Endometrium (tissue), 2 donors: ENCODE results near the gene KATNIP.
"Not testable (repeated sequence)": the region's sequence is repeated elsewhere in the genome, so short reads cannot be mapped to it uniquely, and the experiment has no call there.

Experiments
- FAIRE-seq: peaks from 2 replicates; lab custom pipeline; 2012; peaks lifted over from hg19 to GRCh38; lab: Jason Lieb, UNC
- donor health status: control.
- donor health status: control.

The KATNIP gene

GRCh38 chr16:27538528-27538927 is 11.4 kb upstream of the KATNIP start:
- no peak for FAIRE-seq

DNA sequence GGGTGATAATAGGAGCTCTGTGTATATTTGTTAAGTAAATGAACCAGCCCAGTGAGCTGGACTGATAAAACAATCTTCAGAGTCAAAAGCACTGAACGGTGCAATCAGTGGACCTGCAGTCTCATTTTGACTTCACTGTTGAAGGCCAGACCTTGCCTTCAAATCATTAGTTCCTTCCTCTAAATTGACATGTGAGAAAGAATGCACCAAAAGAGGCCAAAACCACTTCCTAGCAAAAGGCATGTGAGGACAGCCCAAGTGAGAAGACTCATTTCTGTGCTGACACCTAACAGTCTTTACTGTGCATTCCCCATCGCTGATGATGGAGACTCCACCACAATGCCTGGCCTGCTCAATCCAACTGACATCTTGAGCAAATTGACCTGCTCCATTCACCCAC is 10.8 kb upstream of the KATNIP start:
- FAIRE-seq: no peak

DNA sequence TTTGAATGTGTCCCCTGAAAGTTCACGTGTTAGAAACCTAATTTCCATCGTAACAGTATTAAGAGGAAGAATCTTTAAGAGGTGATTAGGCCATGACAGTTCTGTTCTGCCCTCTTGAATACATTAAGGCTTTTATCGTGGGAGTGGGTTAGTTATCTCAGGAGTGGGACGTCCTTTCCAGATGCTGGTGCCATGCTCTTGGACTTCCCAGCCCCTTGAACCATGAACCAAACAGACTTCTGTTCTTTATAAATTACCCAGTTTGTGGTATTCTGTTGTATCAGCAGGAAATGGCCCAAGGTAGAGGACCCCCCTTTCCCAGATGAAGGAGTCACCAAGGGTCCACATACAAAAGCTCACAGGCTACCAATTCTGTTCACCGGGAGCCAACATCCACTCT is 10.3 kb upstream of the KATNIP start:
- no peak for FAIRE-seq

DNA sequence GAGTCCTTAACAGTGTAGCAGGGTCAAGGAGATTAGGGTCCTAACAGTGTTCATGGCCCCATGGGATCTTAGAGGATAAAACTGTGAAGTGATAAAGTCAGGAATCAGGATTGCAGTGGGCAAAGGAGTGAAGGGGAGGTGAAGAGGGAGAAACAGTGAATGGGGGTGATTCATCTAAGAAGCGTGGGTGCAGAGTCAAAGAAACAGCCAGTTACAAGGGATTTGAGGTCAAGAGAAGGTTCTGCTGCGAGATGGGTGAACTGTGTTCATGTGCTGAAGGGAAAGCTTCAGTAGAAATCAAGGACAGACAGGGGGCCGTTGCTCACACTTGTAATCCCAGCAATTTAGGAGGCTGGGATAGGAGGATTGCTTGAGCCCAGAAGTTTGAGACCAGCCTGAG is 6.1 kb upstream of the KATNIP start:
- no peak for FAIRE-seq

- FAIRE-seq: no peak
Observed at GRCh38 chr16:27544671-27545070, 5.3 kb upstream of the KATNIP start.

DNA sequence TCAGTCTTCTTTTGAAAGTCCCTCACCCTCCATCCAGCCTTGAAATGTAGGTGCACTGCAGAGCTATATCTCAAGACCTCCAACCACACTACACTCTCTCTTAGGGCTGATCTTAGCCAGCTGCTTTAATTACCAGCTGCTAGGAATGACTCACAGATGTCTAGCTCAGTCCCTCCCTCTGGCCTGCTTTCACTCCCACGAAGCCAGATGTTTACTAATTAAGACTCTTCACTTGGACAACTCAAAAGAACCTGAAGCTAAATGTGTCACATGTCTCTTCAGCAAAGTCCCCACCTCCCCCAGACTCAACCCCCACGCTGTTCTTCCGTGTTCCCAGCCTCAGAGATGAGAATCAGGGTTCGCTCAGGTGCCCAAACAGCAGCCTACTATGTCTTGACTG is 2.8 kb upstream of the KATNIP start:
- peak; percentile 4 for FAIRE-seq

GRCh38 chr16:27547851-27548250 is 2.1 kb upstream of the KATNIP start:
- no peak for FAIRE-seq

- FAIRE-seq: no peak
Observed at GRCh38 chr16:27549464-27549745, 539 bp upstream of the KATNIP start.

- no peak for FAIRE-seq
Observed at GRCh38 chr16:27550582-27550920, 607 bp downstream of the KATNIP start.

- FAIRE-seq: no peak
Observed at GRCh38 chr16:27551036-27551435, 1.1 kb downstream of the KATNIP start.

- no peak for FAIRE-seq
Observed at GRCh38 chr16:27556471-27556870, 6.5 kb downstream of the KATNIP start.

DNA sequence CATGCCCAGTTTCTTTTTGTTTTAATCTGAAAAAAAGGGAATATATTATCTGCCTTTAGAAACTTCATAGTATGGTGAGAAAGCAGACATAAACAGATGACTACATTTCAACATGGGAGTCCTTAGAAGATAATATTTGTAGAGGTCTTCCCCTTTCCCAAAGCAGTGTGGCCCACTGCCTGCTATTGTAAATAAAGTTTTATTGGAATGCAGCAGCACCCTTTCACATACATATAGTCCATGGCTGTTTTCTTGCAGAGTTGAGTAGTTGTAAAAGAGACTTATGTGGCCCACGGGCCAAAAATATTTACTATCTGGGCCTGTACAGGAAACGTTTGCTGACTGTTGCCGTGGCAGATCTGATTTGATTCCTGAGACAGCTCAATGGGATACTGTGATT is 8.5 kb downstream of the KATNIP start:
- FAIRE-seq: no peak

GRCh38 chr16:27558932-27559331 is 9.0 kb downstream of the KATNIP start:
- no peak for FAIRE-seq

DNA sequence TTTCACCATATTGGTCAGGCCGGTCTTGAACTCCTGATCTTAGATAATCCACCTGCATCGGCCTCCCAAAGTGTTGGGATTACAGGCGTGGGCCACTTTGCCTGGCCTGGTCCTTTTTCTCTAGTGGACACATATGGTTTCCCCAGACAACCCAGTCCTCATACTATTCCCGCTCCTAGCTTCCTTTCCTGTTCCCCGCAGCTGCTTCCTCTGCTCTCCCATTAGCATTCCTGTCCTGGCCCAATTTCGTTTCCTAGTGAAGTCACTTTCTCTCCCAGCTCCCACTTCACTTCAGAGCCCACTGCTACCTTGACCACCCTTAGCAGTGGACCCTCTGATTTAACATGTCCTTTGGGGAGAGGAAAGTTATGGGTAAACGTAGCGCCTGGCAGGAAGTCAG is 11.3 kb downstream of the KATNIP start:
- FAIRE-seq: no peak

- no peak for FAIRE-seq
Observed at GRCh38 chr16:27564224-27564623, 14.3 kb downstream of the KATNIP start.

DNA sequence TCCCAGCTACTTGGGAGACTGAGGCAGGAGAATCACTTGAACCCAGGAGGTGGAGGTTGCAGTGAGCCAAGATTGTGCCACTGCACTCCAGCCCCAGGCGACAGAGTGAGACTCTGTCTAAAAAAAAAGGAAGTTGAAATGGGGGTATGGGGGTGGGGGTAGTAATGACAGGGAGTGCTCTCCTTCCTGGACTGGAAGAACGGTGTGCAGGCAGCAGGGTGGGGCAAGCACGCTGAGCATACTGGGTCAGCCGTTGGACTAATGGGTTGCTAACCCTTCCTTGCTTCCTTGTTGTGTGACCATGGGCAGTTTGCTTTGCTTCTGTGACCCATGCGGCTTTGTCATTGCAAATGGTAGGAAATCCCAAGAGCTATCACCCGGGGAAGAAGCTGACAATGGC is 16.5 kb downstream of the KATNIP start:
- FAIRE-seq: no peak

- FAIRE-seq: no peak
Observed at GRCh38 chr16:27568077-27568476, 18.1 kb downstream of the KATNIP start.

DNA sequence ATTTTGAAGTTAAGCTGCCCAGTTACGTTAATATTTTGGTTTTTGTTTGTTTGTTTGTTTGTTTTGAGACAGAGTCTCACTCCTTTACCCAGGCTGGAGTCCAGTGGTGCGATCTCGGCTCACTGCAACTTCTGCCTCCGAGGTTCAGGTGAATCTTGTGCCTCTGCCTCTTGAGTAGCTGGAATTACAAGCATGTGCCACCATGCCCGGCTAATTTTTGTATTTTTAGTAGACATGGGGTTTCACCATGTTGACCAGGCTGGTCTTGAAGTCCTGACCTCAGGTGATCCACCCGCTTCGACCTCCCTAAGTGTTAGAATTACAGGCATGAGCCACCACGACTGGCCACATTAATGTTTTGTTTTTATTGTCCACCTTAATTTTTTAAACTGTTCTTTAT is 21.0 kb downstream of the KATNIP start:
- not testable (repeated sequence) for FAIRE-seq

DNA sequence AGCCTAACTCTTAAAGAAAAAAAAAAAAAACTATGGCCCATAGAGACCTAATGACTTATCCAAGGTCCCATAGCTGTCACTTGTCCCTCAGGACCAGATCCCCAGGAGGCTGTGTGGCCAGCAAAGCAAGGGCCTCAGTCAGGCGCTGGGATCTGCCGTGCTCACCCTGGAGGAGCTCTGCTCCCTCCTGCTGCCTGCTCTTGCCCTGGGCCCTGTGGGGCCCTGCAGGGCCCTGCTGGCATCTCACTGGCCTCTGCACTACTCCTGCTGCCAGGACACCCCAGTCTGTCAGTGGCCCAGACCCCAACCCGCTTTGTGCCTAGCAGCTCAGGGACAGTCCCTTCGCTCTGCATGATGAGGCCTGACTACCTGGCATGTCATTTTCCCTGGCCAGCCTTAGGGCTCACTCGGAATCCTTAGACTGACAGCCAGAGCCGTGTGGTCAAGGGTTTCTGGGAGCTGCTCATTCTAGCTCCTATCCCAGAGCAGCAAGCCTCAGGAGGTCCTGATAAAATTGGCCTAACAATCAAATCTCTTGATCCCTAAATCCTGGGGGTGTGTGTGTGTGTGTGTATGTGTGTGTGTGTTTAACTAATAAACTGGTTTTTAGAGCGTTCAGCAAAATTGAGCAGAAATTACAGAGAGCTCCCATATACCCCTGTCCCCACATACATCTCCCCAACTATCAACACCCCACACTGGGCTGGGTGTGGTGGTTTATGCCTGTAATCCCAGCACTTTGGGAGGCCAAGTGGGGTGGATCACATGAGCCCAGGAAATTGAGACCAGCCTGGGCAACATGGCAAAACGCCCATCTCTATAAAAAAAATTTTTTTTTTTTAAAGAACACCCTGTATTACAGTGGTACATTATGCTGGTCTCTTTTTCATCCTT is 21.7 kb downstream of the KATNIP start:
- no peak for FAIRE-seq

- no peak for FAIRE-seq
Observed at GRCh38 chr16:27572711-27573110, 22.8 kb downstream of the KATNIP start.

- no peak for FAIRE-seq
Observed at GRCh38 chr16:27576729-27577128, 26.8 kb downstream of the KATNIP start.

DNA sequence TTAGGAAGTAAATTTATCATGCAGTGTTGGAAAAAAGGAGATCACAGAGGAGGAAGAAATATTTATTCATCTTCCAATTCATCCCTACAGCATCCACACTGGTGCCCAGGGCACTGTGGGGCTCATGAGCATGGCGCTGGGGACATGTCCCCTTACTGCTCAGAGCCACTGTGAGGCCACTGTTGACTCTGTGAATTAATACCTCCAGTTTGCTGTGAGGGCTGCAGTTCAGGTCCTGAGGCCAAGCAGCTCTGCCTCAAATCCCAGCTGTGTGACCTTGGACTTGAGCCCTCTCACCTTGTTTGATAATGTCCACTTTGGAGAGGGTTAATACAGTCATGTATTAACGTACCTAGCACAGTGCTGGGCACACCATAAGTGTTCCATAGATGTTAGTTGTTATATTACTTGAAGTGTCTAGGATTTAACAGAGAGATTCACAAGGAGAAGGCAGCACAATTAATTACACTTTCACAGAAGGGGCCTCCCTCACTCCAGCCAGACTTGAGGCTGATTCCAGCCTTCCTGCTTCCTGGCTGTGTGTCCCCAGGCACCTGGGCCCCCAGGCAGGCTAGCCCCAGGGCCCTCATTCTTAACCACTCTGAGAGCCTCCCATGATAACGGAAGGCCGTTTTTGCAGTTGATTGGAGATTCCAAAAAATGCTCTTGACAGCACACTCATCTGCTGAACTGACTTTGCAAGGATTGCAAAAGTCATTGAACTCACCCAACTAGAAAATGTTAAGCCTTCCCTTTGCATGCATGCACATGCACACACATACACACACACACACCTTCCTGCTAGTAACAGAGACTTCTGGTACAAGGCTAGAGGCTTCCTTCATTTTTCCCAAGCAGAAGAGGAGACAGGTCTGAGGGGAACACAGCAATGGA is 29.4 kb downstream of the KATNIP start:
- FAIRE-seq: no peak

- FAIRE-seq: no peak
Observed at GRCh38 chr16:27582883-27583282, 32.9 kb downstream of the KATNIP start.

- FAIRE-seq: no peak
Observed at GRCh38 chr16:27583634-27584033, 33.7 kb downstream of the KATNIP start.
